Measurements from ENCODE around the gene FASTKD1.

The FASTKD1 gene

GRCh38 chr2:169512525-169512924 lies 61.1 kb downstream of the FASTKD1 start:
- no peak for DNase-seq (ENCODE audit: low read depth in 1 of 2, low spot score in 1 of 2)
- in situ Hi-C loops (cut with HindIII; ENCODE audit: low pct_unique_long_range_greater_than_20kb, low sequenced_read_pairs), result no loop called here
- no peak for TF ChIP-seq JUND (IDR thresholded peaks at IDR 0.05; ENCODE audit: low read depth)

GRCh38 chr2:169511818-169512217 lies 61.8 kb downstream of the FASTKD1 start:
- TF ChIP-seq JUND (IDR thresholded peaks at IDR 0.05; ENCODE audit: low read depth), result no peak
- in situ Hi-C loops (cut with HindIII; ENCODE audit: low pct_unique_long_range_greater_than_20kb, low sequenced_read_pairs), result no loop called here
- no peak for DNase-seq (ENCODE audit: low read depth in 1 of 2, low spot score in 1 of 2)

GRCh38 chr2:169510496-169510895 lies 63.2 kb downstream of the FASTKD1 start:
- in situ Hi-C loops (cut with HindIII; ENCODE audit: low pct_unique_long_range_greater_than_20kb, low sequenced_read_pairs), result no loop called here
- no peak for DNase-seq (ENCODE audit: low read depth in 1 of 2, low spot score in 1 of 2)
- no peak for TF ChIP-seq JUND (IDR thresholded peaks at IDR 0.05; ENCODE audit: low read depth)

- TF ChIP-seq JUND (IDR thresholded peaks at IDR 0.05; ENCODE audit: low read depth), result no peak
- DNase-seq (ENCODE audit: low read depth in 1 of 2, low spot score in 1 of 2), result no peak
- in situ Hi-C loops (cut with HindIII; ENCODE audit: low pct_unique_long_range_greater_than_20kb, low sequenced_read_pairs), result no loop called here
Measured at GRCh38 chr2:169509955-169510354, 63.7 kb downstream of the FASTKD1 start.

- TF ChIP-seq JUND (IDR thresholded peaks at IDR 0.05; ENCODE audit: low read depth), result no peak
- in situ Hi-C loops (cut with HindIII; ENCODE audit: low pct_unique_long_range_greater_than_20kb, low sequenced_read_pairs), result no loop called here
- DNase-seq (ENCODE audit: low read depth in 1 of 2, low spot score in 1 of 2), result no peak
Measured at GRCh38 chr2:169509298-169509885, 64.3 kb downstream of the FASTKD1 start, which contains the start of gene KLHL41. Gene KLHL41 (plus strand): TSS chr2:169509702. CDS start chr2:169509779, 77 bp downstream.

GRCh38 chr2:169507698-169508097 lies 66.0 kb downstream of the FASTKD1 start:
- TF ChIP-seq JUND (IDR thresholded peaks at IDR 0.05; ENCODE audit: low read depth), result no peak
- no peak for DNase-seq (ENCODE audit: low read depth in 1 of 2, low spot score in 1 of 2)
- in situ Hi-C loops (cut with HindIII; ENCODE audit: low pct_unique_long_range_greater_than_20kb, low sequenced_read_pairs), result no loop called here

- in situ Hi-C loops (cut with HindIII; ENCODE audit: low pct_unique_long_range_greater_than_20kb, low sequenced_read_pairs), result no loop called here
- no peak for TF ChIP-seq JUND (IDR thresholded peaks at IDR 0.05; ENCODE audit: low read depth)
- DNase-seq (ENCODE audit: low read depth in 1 of 2, low spot score in 1 of 2), result no peak
Measured at GRCh38 chr2:169504651-169505050, 69.0 kb downstream of the FASTKD1 start.

GRCh38 chr2:169495310-169495928 lies 78.2 kb downstream of the FASTKD1 start:
- in situ Hi-C loops (cut with HindIII; ENCODE audit: low pct_unique_long_range_greater_than_20kb, low sequenced_read_pairs), result no loop called here
- no peak for DNase-seq (ENCODE audit: low read depth in 1 of 2, low spot score in 1 of 2)

GRCh38 chr2:169493360-169493759 lies 80.3 kb downstream of the FASTKD1 start:
- no peak for TF ChIP-seq JUND (IDR thresholded peaks at IDR 0.05; ENCODE audit: low read depth)
- in situ Hi-C loops (cut with HindIII; ENCODE audit: low pct_unique_long_range_greater_than_20kb, low sequenced_read_pairs), result no loop called here
- DNase-seq (ENCODE audit: low read depth in 1 of 2, low spot score in 1 of 2), result no peak

More at GRCh38 chr2:169495310-169495928, 78.2 kb downstream of the FASTKD1 start:
- no peak for TF ChIP-seq JUND (IDR thresholded peaks at IDR 0.05; ENCODE audit: low read depth)

GRCh38 chr2:169491378-169491777 lies 82.3 kb downstream of the FASTKD1 start:
- in situ Hi-C loops (cut with HindIII; ENCODE audit: low pct_unique_long_range_greater_than_20kb, low sequenced_read_pairs), result no loop called here
- TF ChIP-seq JUND (IDR thresholded peaks at IDR 0.05; ENCODE audit: low read depth), result no peak
- no peak for DNase-seq (ENCODE audit: low read depth in 1 of 2, low spot score in 1 of 2)

- no peak for TF ChIP-seq JUND (IDR thresholded peaks at IDR 0.05; ENCODE audit: low read depth)
- DNase-seq (ENCODE audit: low read depth in 1 of 2, low spot score in 1 of 2), result no peak
- in situ Hi-C loops (cut with HindIII; ENCODE audit: low pct_unique_long_range_greater_than_20kb, low sequenced_read_pairs), result no loop called here
Measured at GRCh38 chr2:169490834-169491233, 82.8 kb downstream of the FASTKD1 start.

- TF ChIP-seq JUND (IDR thresholded peaks at IDR 0.05; ENCODE audit: low read depth), result no peak
- DNase-seq (ENCODE audit: low read depth in 1 of 2, low spot score in 1 of 2), result no peak
- in situ Hi-C loops (cut with HindIII; ENCODE audit: low pct_unique_long_range_greater_than_20kb, low sequenced_read_pairs), result no loop called here
Measured at GRCh38 chr2:169486487-169486886, 87.2 kb downstream of the FASTKD1 start.

GRCh38 chr2:169485650-169486138 lies 88.0 kb downstream of the FASTKD1 start:
- in situ Hi-C loops (cut with HindIII; ENCODE audit: low pct_unique_long_range_greater_than_20kb, low sequenced_read_pairs), result no loop called here
- no peak for DNase-seq (ENCODE audit: low read depth in 1 of 2, low spot score in 1 of 2)
- no peak for TF ChIP-seq JUND (IDR thresholded peaks at IDR 0.05; ENCODE audit: low read depth)
